Measurements from ENCODE around the gene CNTRL.
"Not testable (repeated sequence)": the region's sequence is repeated elsewhere in the genome, so short reads cannot be mapped to it uniquely, and the experiment has no call there.

DNA sequence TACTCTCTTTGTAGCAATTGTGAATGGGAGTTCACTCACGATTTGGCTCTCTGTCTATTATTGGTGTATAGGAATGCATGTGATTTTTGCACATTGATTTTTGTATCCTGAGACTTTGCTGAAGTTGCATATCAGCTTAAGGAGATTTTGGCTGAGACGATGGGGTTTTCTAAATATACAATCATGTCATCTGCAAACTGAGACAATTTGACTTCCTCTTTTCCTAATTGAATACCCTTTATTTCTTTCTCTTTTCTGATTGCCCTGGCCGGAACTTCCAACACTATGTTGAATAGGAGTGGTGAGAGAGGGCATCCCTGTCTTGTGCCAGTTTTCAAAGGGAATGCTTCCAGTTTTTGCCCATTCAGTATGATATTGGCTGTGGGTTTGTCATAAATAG, 54.6 kb downstream of the CNTRL start:
- TF ChIP-seq, protein P1, sequence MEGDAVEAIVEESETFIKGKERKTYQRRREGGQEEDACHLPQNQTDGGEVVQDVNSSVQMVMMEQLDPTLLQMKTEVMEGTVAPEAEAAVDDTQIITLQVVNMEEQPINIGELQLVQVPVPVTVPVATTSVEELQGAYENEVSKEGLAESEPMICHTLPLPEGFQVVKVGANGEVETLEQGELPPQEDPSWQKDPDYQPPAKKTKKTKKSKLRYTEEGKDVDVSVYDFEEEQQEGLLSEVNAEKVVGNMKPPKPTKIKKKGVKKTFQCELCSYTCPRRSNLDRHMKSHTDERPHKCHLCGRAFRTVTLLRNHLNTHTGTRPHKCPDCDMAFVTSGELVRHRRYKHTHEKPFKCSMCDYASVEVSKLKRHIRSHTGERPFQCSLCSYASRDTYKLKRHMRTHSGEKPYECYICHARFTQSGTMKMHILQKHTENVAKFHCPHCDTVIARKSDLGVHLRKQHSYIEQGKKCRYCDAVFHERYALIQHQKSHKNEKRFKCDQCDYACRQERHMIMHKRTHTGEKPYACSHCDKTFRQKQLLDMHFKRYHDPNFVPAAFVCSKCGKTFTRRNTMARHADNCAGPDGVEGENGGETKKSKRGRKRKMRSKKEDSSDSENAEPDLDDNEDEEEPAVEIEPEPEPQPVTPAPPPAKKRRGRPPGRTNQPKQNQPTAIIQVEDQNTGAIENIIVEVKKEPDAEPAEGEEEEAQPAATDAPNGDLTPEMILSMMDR (conservative IDR thresholded peaks at IDR 0.05) = not testable (repeated sequence)
- TF ChIP-seq EZH2 (IDR thresholded peaks at IDR 0.05; ENCODE audit: low read depth) = not testable (repeated sequence)

Measured in PC-9 (cell line).